HG02571 (cell line): ENCODE data around the gene PRSS57.

Source experiments
- ATAC-seq: cut with Tn5 transposase; IDR thresholded peaks from one replicate; pipeline ENCODE4 v1.9.1; 2021; ENCODE audit warnings: mild to moderate bottlenecking, moderate library complexity; ENCODE audit not compliant: unreplicated experiment

PRSS57 gene

GRCh38 chr19:653425-653824 is 41.8 kb downstream of the PRSS57 start:
- no peak for ATAC-seq

GRCh38 chr19:652467-653389 is 42.5 kb downstream of the PRSS57 start:
- no peak for ATAC-seq

- ATAC-seq, result no peak
These were observed 43.3 kb downstream of the PRSS57 start for GRCh38 chr19:651991-652390.

GRCh38 chr19:651114-651818 is 44.0 kb downstream of the PRSS57 start:
- ATAC-seq, result no peak

GRCh38 chr19:650121-650520 is 45.1 kb downstream of the PRSS57 start:
- ATAC-seq, result no peak

GRCh38 chr19:648904-649801 is 46.1 kb downstream of the PRSS57 start:
- ATAC-seq, result no peak

- no peak for ATAC-seq
These were observed 46.9 kb downstream of the PRSS57 start for GRCh38 chr19:648305-648704.

GRCh38 chr19:647566-648284 is 47.5 kb downstream of the PRSS57 start:
- ATAC-seq, result no peak

- no peak for ATAC-seq
These were observed 48.3 kb downstream of the PRSS57 start for GRCh38 chr19:646779-647565.

GRCh38 chr19:645912-646778 is 49.1 kb downstream of the PRSS57 start:
- ATAC-seq, result no peak

- no peak for ATAC-seq
These were observed 50.5 kb downstream of the PRSS57 start for GRCh38 chr19:644789-645188.

GRCh38 chr19:644363-644762 is 50.9 kb downstream of the PRSS57 start:
- no peak for ATAC-seq

- no peak for ATAC-seq
These were observed 51.5 kb downstream of the PRSS57 start for GRCh38 chr19:643736-644135.

GRCh38 chr19:642767-643727 is 52.2 kb downstream of the PRSS57 start:
- ATAC-seq, result no peak

GRCh38 chr19:641702-642101 is 53.5 kb downstream of the PRSS57 start:
- no peak for ATAC-seq

GRCh38 chr19:640606-641189 is 54.6 kb downstream of the PRSS57 start:
- no peak for ATAC-seq

- no peak for ATAC-seq
These were observed 55.1 kb downstream of the PRSS57 start for GRCh38 chr19:640161-640558.
